Measurements from ENCODE around the gene LY6G6D. TPM values are rescaled to one million over a fixed set of nuclear protein-coding genes. Genes with fewer than 3 reads are reported as not detected.

LY6G6D gene, protein sequence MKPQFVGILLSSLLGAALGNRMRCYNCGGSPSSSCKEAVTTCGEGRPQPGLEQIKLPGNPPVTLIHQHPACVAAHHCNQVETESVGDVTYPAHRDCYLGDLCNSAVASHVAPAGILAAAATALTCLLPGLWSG
- not detected in 2 replicates for total RNA-seq (2014; rRNA removed; shearing (Covaris generic); ENCODE audit: low replicate concordance)

DNA sequence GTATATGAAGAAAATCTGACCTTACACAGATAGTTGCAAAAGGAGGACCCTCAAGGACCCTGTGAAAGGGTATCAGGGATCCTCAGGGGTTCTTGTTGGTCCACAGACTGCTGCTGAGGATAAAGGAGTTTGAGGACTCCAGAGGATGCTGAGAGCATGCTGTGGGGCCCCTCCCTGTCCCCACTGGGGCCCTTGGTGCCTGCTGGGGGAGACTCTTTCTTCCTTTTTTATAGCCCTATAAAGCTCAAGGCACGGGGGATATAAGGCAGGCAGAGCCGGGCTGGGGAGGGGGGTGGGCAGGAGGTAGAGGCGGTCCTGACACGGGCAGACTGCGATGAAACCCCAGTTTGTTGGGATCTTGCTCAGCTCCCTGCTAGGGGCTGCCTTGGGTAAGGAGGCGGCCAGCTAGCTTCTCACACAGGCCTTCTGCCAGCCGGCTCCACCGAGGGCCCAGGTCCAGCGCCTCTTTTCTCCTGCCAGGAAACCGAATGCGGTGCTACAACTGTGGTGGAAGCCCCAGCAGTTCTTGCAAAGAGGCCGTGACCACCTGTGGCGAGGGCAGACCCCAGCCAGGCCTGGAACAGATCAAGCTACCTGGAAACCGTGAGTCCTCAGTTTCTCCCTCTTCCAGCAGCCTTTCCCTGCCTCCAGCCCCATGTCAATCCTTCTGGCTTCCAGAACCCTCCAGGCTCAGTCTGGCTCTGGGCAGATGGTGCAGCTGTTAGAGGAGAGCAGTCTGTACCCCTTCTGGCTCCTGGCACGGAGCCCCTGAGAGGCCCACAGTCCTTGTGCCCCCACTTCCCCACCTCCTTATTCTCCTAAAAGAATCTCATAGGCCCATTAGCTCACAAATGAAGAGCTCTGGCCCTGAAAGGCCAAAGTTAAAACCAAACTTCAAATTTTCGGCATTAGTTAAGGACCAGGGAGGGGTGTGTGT, at the start of gene LY6G6D:
LY6G6D (plus strand) TSS at position 327 of the 937 bp plus-strand sequence; CDS start at position 335, 8 bp downstream.
- no peaks in the 10 kb centered on the region for H3K36me3 ChIP-seq (ENCODE audit: insufficient read depth, low read length)
- peaks cover 8% of the 10 kb centered on the region for H3K4me1 ChIP-seq (ENCODE audit: low read length)
- no peak for DNase-seq
- no peak within 1 kb of the TSS for H3K4me3 ChIP-seq (ENCODE audit: low read length)
- no peaks in the 10 kb centered on the region for H3K79me2 ChIP-seq (ENCODE audit: low read length)
- H3K27ac ChIP-seq (ENCODE audit: low read length), result no peak within 1 kb of the TSS
- H3K27me3 ChIP-seq (ENCODE audit: low read length), result no peaks in the 10 kb centered on the region
- H4K20me1 ChIP-seq (ENCODE audit: insufficient read depth, low read depth, low read length), result no peaks in the 10 kb centered on the region
- no peak within 1 kb of the TSS for H3K9ac ChIP-seq (ENCODE audit: low read length)
- no peaks in the 10 kb centered on the region for H3K9me3 ChIP-seq (ENCODE audit: low read length)
- no peaks in the 10 kb centered on the region for H3K9me2 ChIP-seq (replicated peaks; ENCODE audit: insufficient read depth, low read length)
- H2AFZ ChIP-seq (ENCODE audit: low read length), result no peak within 1 kb of the TSS
- H3K4me2 ChIP-seq (ENCODE audit: low read depth, low read length, poor library complexity, severe bottlenecking), result no peak within 1 kb of the TSS

DNA sequence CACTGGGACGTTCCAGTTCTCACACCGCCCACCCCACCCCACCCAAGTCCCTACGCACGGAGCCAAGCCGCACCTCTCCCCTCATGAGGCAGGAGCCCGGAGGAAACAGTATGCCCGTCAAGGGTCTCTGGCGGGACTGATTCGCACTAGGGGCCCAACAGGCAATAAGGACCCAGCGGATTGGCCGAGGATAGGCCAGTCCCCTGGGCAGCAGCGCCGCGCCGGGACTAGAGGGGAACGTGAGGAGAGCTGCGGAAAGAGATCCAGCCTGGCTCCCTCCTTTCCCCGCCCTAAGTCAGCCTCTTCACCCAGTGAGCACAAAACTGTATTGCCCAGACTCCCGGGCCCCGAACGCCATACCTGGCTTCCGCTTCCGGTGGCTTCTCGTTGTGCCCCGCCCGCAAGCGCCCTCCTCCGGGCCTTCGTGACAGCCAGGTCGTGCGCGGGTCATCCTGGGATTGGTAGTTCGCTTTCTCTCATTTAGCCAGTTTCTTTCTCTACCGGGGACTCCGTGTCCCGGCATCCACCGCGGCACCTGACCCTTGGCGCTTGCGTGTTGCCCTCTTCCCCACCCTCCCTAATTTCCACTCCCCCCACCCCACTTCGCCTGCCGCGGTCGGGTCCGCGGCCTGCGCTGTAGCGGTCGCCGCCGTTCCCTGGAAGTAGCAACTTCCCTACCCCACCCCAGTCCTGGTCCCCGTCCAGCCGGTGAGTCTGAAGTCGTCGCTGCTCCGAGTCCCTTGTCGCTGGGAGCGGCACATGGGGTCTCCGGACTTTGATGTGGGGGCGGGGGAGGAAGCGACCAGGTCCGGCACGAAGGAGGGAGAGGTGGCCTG, 49.4 kb upstream of the LY6G6D start, which contains the start of gene CSNK2B:
CSNK2B (plus strand) TSS at position 580 of the 836 bp plus-strand sequence. CDS start 752 bp downstream, outside the sequence.
- Histone ChIP-seq H3K79me2 (ENCODE audit: low read length) (peaks cover 44% of the 10 kb centered on the region), H4K20me1 (ENCODE audit: insufficient read depth, low read depth, low read length) (peaks cover 9% of the 10 kb centered on the region; the same call in 1 of the 2 replicates), H3K4me3 (ENCODE audit: low read length) (peak within 1 kb of the TSS; percentile 91), H2AFZ (ENCODE audit: low read length) (no peak within 1 kb of the TSS), H3K9ac (ENCODE audit: low read length) (peak within 1 kb of the TSS; percentile 94), H3K27ac (ENCODE audit: low read length) (peak within 1 kb of the TSS; percentile 89), H3K4me1 (ENCODE audit: low read length) (peaks cover 34% of the 10 kb centered on the region), H3K9me2 (replicated peaks; ENCODE audit: insufficient read depth, low read length) (no peaks in the 10 kb centered on the region), H3K36me3 (ENCODE audit: insufficient read depth, low read length) (peaks cover 27% of the 10 kb centered on the region), H3K4me2 (ENCODE audit: low read depth, low read length, poor library complexity, severe bottlenecking) (peak within 1 kb of the TSS; percentile 89), H3K27me3 (ENCODE audit: low read length) (no peaks in the 10 kb centered on the region), H3K9me3 (ENCODE audit: low read length) (no peaks in the 10 kb centered on the region)
- peak; percentile 99 for DNase-seq

DNA sequence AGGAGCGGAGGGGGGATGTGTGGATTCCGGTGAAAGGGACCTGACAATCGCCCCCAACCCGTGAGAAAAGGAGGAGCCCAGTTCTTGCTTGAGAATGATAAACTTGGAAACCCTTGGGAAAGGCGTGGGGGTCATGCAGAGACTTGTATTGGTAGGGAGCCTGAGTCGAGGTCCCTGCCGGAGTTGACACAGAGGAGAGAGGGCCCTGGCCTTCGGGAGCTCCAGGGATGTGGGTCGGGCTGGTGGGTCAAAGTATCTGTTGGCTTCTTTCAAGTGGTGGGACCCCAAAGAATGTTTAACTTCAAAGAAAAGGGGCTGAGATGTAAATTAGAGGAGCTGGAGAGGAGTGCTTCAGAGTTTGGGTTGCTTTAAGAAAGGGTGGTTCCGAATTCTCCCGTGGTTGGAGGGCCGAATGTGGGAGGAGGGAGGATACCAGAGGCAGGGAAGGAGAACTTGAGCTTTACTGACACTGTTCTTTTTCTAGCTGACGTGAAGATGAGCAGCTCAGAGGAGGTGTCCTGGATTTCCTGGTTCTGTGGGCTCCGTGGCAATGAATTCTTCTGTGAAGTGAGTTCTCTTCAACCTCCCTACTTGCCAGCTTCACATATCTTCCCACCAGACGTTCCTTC, 48.7 kb upstream of the LY6G6D start:
- H3K9me2 ChIP-seq (replicated peaks; ENCODE audit: insufficient read depth, low read length), result no peaks in the 10 kb centered on the region
- H3K27ac ChIP-seq (ENCODE audit: low read length), result peak overlapping the region; percentile 40
- H3K27me3 ChIP-seq (ENCODE audit: low read length), result no peaks in the 10 kb centered on the region
- peak overlapping the region; percentile 91 for H3K4me3 ChIP-seq (ENCODE audit: low read length)
- peaks cover 29% of the 10 kb centered on the region for H3K4me1 ChIP-seq (ENCODE audit: low read length)
- H3K9me3 ChIP-seq (ENCODE audit: low read length), result no peaks in the 10 kb centered on the region
- H3K36me3 ChIP-seq (ENCODE audit: insufficient read depth, low read length), result peaks cover 31% of the 10 kb centered on the region
- no peak for DNase-seq
- peak overlapping the region; percentile 94 for H3K9ac ChIP-seq (ENCODE audit: low read length)
- peaks cover 9% of the 10 kb centered on the region; the same call in 1 of the 2 replicates for H4K20me1 ChIP-seq (ENCODE audit: insufficient read depth, low read depth, low read length)
- H2AFZ ChIP-seq (ENCODE audit: low read length), result no peak overlapping the region
- peak overlapping the region; percentile 85 for H3K4me2 ChIP-seq (ENCODE audit: low read depth, low read length, poor library complexity, severe bottlenecking)
- peaks cover 44% of the 10 kb centered on the region for H3K79me2 ChIP-seq (ENCODE audit: low read length)

DNA sequence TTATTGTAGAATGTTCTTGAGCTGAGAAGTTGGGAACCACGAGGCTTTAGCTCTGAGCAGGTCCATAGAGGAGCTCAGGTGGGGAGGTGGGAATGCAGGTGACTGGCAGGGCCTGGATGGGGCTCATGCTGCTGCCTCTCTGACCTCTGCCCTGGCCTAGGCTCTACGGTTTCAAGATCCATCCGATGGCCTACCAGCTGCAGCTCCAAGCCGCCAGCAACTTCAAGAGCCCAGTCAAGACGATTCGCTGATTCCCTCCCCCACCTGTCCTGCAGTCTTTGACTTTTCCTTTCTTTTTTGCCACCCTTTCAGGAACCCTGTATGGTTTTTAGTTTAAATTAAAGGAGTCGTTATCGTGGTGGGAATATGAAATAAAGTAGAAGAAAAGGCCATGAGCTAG, 45.5 kb upstream of the LY6G6D start, which contains the start of gene LY6G5B:
LY6G5B (plus strand) TSS at position 301 of the 400 bp plus-strand sequence. CDS start 975 bp downstream, outside the sequence.
- Histone ChIP-seq H3K9ac (ENCODE audit: low read length) (no peak within 1 kb of the TSS), H3K9me3 (ENCODE audit: low read length) (no peaks in the 10 kb centered on the region), H3K27ac (ENCODE audit: low read length) (no peak within 1 kb of the TSS), H3K4me3 (ENCODE audit: low read length) (no peak within 1 kb of the TSS), H3K27me3 (ENCODE audit: low read length) (no peaks in the 10 kb centered on the region), H3K36me3 (ENCODE audit: insufficient read depth, low read length) (peaks cover 33% of the 10 kb centered on the region), H3K4me1 (ENCODE audit: low read length) (peaks cover 10% of the 10 kb centered on the region), H2AFZ (ENCODE audit: low read length) (no peak within 1 kb of the TSS), H4K20me1 (ENCODE audit: insufficient read depth, low read depth, low read length) (peaks cover 9% of the 10 kb centered on the region; the same call in 1 of the 2 replicates), H3K4me2 (ENCODE audit: low read depth, low read length, poor library complexity, severe bottlenecking) (no peak within 1 kb of the TSS), H3K79me2 (ENCODE audit: low read length) (peaks cover 28% of the 10 kb centered on the region), H3K9me2 (replicated peaks; ENCODE audit: insufficient read depth, low read length) (no peaks in the 10 kb centered on the region)
- DNase-seq, result no peak

DNA sequence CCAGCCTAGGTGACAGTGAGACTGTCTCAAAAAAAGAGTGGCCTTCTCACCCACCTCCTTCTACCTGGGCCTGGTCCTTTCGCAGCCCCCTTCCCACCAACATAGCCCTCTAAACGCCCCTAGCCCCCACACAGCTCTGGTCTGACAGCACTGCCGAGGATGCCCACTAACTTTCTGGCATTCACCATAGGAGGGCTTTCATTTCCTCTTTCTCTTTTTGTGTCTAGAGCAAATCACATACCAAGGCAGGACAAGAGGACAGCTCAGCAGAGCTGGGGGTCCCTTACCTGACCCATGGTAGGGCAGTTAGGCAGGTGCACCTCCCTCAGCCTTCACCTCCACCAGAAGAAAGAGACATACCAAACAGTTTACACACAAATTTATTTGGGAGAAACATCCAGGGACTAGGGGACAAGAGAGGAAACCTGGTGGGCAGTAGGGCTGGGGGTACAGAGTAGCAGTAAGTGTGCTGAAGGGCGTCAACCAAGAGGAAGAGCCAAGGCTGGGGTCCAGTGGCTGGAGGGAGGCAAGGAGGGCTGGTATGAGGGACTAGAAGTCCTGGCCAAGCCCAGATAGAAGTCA, 38.7 kb upstream of the LY6G6D start:
- no peaks in the 10 kb centered on the region for H3K9me2 ChIP-seq (replicated peaks; ENCODE audit: insufficient read depth, low read length)
- H4K20me1 ChIP-seq (ENCODE audit: insufficient read depth, low read depth, low read length), result no peaks in the 10 kb centered on the region
- no peaks in the 10 kb centered on the region for H3K27me3 ChIP-seq (ENCODE audit: low read length)
- H3K9ac ChIP-seq (ENCODE audit: low read length), result no peak overlapping the region
- DNase-seq, result peak; percentile 64
- H3K4me2 ChIP-seq (ENCODE audit: low read depth, low read length, poor library complexity, severe bottlenecking), result no peak overlapping the region
- H3K4me1 ChIP-seq (ENCODE audit: low read length), result peaks cover 11% of the 10 kb centered on the region
- H3K79me2 ChIP-seq (ENCODE audit: low read length), result no peaks in the 10 kb centered on the region
- no peaks in the 10 kb centered on the region for H3K9me3 ChIP-seq (ENCODE audit: low read length)
- H3K36me3 ChIP-seq (ENCODE audit: insufficient read depth, low read length), result peaks cover 5% of the 10 kb centered on the region; the same call in 1 of the 2 replicates
- no peak overlapping the region for H3K4me3 ChIP-seq (ENCODE audit: low read length)
- H3K27ac ChIP-seq (ENCODE audit: low read length), result no peak overlapping the region
- H2AFZ ChIP-seq (ENCODE audit: low read length), result no peak overlapping the region

DNA sequence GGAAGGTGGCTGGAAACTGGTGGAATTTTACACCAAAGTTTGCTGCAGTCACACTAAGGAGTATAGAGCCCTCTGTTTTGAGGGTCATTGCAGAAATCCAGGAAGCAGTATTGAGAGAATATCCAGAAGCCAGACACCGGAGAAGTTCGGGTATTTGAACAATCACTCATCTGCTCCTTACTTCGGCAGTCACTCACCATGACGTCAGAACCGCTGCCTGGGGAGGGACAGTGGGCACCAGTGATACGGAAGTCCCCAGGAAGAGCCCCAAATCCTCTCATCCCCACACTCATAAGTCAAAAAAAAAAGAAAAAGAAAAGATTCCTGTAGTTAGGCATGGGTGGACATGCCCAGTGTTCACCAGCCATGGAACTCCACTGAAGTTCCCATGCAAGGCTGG, 38.2 kb upstream of the LY6G6D start:
- Histone ChIP-seq H3K4me3 (ENCODE audit: low read length) (no peak overlapping the region), H3K79me2 (ENCODE audit: low read length) (no peaks in the 10 kb centered on the region), H3K36me3 (ENCODE audit: insufficient read depth, low read length) (peaks cover 3% of the 10 kb centered on the region; the same call in 1 of the 2 replicates), H3K27ac (ENCODE audit: low read length) (no peak overlapping the region), H3K4me1 (ENCODE audit: low read length) (peaks cover 14% of the 10 kb centered on the region), H3K9ac (ENCODE audit: low read length) (no peak overlapping the region), H3K27me3 (ENCODE audit: low read length) (no peaks in the 10 kb centered on the region), H3K4me2 (ENCODE audit: low read depth, low read length, poor library complexity, severe bottlenecking) (no peak overlapping the region), H3K9me2 (replicated peaks; ENCODE audit: insufficient read depth, low read length) (no peaks in the 10 kb centered on the region), H2AFZ (ENCODE audit: low read length) (no peak overlapping the region), H4K20me1 (ENCODE audit: insufficient read depth, low read depth, low read length) (no peaks in the 10 kb centered on the region), H3K9me3 (ENCODE audit: low read length) (no peaks in the 10 kb centered on the region)
- no peak for DNase-seq

DNA sequence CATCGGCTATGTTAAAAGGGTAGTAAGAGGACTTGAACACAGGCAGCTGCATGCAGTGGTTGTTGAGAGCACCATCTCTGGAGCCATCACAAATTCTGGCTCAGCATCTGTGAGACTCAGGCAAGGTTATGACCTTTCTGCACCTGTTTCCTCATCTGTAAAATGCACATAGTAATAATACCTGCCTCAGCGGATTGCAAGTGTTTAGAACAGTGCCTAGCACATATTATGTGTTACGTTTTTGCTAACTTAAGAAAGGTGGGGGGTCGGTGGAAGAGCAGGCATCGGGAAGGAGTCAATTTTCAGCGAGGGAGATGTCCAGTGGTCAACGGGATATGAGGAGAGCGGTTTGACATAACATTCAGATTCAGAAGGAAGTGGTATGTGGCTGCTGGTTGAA, 37.2 kb upstream of the LY6G6D start:
- H3K27ac ChIP-seq (ENCODE audit: low read length), result no peak overlapping the region

More for the DNA sequence above, 37.2 kb upstream of the LY6G6D start:
- Histone ChIP-seq H3K79me2 (ENCODE audit: low read length) (no peaks in the 10 kb centered on the region), H3K9me2 (replicated peaks; ENCODE audit: insufficient read depth, low read length) (no peaks in the 10 kb centered on the region), H3K4me1 (ENCODE audit: low read length) (peaks cover 14% of the 10 kb centered on the region), H3K9ac (ENCODE audit: low read length) (no peak overlapping the region), H3K9me3 (ENCODE audit: low read length) (no peaks in the 10 kb centered on the region), H3K36me3 (ENCODE audit: insufficient read depth, low read length) (no peaks in the 10 kb centered on the region), H3K4me2 (ENCODE audit: low read depth, low read length, poor library complexity, severe bottlenecking) (no peak overlapping the region), H4K20me1 (ENCODE audit: insufficient read depth, low read depth, low read length) (no peaks in the 10 kb centered on the region), H3K27me3 (ENCODE audit: low read length) (no peaks in the 10 kb centered on the region), H3K4me3 (ENCODE audit: low read length) (no peak overlapping the region), H2AFZ (ENCODE audit: low read length) (no peak overlapping the region)
- DNase-seq, result no peak

Measured in Karpas-422 (cell line).